HG03108 (cell line): ENCODE results near the gene ELF2.
"Not testable (repeated sequence)": the region's sequence is repeated elsewhere in the genome, so short reads cannot be mapped to it uniquely, and the experiment has no call there.

ENCODE experiments used
- ATAC-seq: cut with Tn5 transposase; IDR thresholded peaks from one replicate; pipeline ENCODE4 v1.9.1; 2021; ENCODE audit warnings: moderate library complexity; ENCODE audit not compliant: unreplicated experiment

The ELF2 gene

DNA sequence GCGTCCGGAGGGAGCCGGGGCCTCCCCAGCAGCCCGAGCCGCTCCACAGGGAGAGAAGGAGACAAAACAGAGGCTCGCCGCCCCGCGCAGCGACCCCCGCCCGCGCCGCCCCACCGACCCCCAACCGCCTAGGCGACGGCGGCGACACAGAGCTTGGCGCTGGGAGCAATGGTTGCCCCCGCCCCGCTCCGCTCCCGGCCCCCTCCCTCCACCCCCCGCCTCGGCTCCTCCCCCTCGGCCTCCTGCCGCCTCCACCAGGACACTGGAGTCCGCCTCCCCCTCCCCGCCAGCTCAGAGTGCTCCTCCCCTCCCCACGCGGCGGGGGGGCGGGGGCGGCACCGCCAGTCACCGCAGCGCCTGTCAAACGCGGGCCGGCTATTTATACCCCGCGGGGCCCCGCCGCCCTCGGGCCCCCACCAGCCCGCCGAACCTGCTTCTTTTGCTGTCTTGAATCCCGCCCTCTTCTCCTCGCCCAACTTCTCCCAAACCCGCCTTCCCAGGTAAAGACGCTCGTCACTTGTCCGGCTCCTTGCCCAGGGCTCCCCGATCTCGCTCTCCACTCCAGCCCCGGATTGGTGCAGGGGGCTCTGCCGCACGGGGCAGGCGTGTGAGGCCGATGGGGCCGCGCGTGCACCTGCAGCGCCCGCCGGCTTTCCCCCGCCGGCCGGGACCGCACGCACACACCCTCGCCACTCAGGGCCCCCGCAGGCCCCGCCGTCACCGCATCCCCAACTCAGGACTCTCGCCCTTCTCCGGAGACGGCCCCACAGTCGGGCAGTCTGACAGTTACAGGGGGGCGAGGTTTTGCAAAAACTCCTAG, at the start of gene ELF2:
Gene ELF2 (minus strand): TSS at position 170 of the 820 bp plus-strand sequence. CDS start 39,517 bp downstream, outside the sequence.
- peak; percentile 32 for ATAC-seq

DNA sequence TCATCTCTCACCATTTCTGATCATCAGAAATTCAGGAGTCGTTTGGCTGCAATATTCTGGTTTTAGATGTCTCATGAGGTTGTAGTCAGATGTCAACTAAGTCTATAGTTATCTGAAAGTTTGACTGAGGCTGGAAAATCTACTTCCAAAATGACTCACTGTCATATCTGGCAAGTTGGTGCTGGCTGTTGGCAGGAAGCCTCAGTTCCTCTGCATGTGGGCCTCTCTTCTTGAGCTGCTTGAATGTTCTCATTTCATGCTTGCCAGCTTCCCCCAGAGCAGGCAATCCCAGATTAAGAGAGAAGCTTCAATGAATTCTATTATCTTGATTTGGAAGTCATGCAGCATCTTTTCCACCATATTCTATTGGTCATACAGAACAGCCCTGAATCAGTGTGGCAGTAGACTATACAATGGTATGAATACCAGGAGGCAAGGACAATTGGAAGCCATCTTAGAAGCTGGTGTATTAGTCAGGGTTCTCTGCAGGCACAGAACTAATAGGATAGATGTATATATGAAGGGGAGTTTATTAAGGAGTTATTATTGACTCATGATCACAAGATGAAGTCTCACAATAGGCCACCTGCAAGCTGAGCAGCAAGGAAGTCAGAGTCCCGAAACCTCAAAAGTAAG, 46.8 kb upstream of the ELF2 start:
- no peak for ATAC-seq

- no peak for ATAC-seq
Measured at GRCh38 chr4:139222215-139222614, 45.2 kb upstream of the ELF2 start.

GRCh38 chr4:139221687-139222086, 44.7 kb upstream of the ELF2 start:
- no peak for ATAC-seq

DNA sequence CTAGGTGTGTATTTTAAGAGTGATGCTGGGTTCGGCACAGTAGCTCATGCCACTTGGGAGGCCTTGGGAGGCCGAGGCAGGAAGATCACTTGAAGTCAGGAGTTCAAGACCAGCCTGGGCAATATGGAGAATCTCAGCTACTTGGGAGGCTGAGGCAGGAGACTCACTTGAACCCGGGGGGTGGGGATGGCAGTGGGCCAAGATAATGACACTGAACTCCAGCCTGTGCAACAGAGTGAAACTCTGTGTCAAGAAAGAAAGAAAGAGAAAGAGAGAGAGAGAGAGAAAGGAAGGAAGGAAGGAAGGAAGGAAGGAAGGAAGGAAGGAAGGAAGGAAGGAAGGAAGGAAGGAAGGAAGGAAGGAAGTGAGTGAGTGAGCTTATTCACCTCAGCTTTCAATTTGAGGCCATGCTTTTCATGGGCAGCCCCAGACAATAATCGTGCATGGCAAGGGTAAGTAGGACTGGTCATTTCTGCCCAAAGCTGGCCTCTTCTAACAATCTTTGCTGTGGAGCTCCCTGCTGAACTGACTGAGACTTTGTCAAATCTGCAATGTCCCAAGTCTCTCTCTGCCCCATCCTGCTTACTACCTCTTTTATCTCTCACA, 42.5 kb upstream of the ELF2 start:
- no peak for ATAC-seq

- ATAC-seq = peak; percentile 99
Measured at GRCh38 chr4:139214039-139214534, 37.1 kb upstream of the ELF2 start.

GRCh38 chr4:139213633-139214032, 36.6 kb upstream of the ELF2 start:
- not testable (repeated sequence) for ATAC-seq

- ATAC-seq = no peak
Measured at GRCh38 chr4:139212900-139213299, 35.9 kb upstream of the ELF2 start.

GRCh38 chr4:139210486-139210885, 33.5 kb upstream of the ELF2 start:
- no peak for ATAC-seq

GRCh38 chr4:139209470-139210063, 32.5 kb upstream of the ELF2 start:
- no peak for ATAC-seq

DNA sequence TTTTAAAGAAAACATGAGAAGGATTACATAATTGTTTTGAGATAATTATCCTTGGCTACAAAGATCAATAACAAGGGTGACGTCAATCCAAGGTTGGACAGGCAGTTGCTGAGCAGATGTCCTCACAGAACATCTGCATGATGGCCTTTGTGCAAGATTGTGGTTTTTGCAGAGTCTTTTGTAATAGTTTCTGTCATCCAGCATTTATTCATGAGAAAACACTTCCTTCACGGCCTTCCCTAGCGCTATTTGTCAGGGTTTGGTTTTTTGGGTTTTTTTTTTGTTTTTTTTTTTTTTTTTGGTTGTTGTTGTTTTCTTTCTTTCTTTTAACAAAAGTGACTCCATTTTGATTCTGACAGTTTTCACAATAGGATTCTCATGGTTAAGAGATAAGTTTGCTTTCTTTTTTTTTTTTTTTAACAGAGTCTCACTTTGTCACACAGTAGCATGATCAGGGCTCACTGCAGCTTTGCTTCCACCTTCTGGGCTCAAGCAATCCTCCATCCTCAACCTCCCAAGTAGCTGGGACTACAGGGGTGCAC, 31.5 kb upstream of the ELF2 start:
- no peak for ATAC-seq

- no peak for ATAC-seq
Measured at GRCh38 chr4:139207873-139208403, 30.9 kb upstream of the ELF2 start.

GRCh38 chr4:139207247-139207646, 30.2 kb upstream of the ELF2 start:
- ATAC-seq = no peak

DNA sequence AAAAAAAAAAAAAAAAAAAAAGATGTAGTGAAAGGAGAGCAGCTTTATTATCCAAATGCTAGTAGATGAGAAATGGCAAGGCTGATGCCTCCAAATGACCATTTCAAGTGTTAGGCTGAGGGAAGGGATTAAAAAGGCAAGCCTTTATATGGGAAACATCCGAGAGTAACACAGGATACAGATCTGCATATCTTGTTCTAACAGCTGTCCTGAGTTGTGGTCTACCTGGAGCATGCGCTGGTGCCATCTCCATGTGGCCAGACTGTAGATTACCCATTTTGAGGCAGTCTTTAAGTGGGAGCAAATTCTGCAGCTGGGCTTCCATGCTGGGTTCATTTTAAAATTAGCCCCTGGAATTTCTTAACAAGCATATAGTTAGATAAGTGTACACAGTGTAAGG, 26.0 kb upstream of the ELF2 start:
- no peak for ATAC-seq

GRCh38 chr4:139200506-139200905, 23.5 kb upstream of the ELF2 start:
- ATAC-seq = no peak

GRCh38 chr4:139200102-139200501, 23.1 kb upstream of the ELF2 start:
- ATAC-seq = no peak

GRCh38 chr4:139197214-139197613, 20.2 kb upstream of the ELF2 start:
- not testable (repeated sequence) for ATAC-seq

- ATAC-seq = no peak
Measured at GRCh38 chr4:139196462-139196861, 19.4 kb upstream of the ELF2 start.

DNA sequence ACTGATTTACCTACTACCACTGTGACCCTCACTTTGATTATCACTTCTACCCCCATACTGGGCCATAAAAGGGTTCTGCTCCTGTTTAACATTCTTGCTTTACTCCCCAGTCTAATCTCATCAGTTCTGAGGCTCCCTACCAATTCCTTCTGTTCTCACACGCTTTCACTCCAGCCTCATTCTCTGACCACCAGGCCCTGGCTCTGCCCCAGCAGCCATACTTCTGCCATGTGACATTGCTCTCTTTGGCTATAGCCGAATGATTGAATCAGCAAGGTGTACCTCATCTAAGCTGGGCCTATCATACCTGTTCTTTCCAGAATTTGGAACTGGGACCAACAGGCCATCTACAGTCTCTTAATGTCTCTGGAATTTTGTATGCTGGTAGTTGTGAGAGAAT, 14.4 kb upstream of the ELF2 start:
- no peak for ATAC-seq

- no peak for ATAC-seq
Measured at GRCh38 chr4:139189972-139190371, 13.0 kb upstream of the ELF2 start.

GRCh38 chr4:139189417-139189749, 12.4 kb upstream of the ELF2 start:
- no peak for ATAC-seq
